Stimulated activated CD8-positive, alpha-beta memory T cell treated with anti-CD3 and anti-CD28 coated beads, Interleukin-4, amount 100 ng/mL, for 4 hours (primary cell): ENCODE measurements around the gene EDA.
"Not testable (repeated sequence)": the region's sequence is repeated elsewhere in the genome, so short reads cannot be mapped to it uniquely, and the experiment has no call there.

ENCODE experiments used
- DNase-seq, 2 donors: peaks; one replicate each; pipeline ENCODE4 v3.0.0-alpha.2; 2020; ENCODE audit warnings: low read depth in 2 of 2, low spot score in 1 of 2

Gene EDA

GRCh38 chrX:69741721-69742120, 125.8 kb downstream of the EDA start:
- no peak for DNase-seq

- no peak for DNase-seq
Measured at GRCh38 chrX:69746051-69746450, 130.1 kb downstream of the EDA start.

DNA sequence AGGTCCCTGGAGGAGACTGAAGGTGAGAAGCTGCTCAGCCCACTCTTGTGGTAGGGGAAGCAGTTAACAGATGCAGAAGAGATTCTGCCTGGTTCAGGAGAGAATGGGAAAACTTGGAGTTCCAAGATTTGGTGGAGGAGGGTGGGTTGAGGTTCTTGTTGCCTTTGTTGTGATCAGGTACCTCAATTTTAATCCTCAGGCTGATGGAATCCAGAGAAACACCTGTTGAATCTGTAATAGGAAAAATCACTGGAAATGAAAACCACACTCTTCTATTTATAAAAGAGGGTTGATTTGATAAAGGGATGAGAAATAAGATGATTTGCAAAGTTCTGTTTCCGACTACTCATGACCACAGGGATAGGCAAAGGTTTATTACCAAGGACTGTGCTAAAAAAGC, 132.1 kb downstream of the EDA start:
- DNase-seq, result no peak

- no peak for DNase-seq
Measured at GRCh38 chrX:69759921-69760625, 144.2 kb downstream of the EDA start.

DNA sequence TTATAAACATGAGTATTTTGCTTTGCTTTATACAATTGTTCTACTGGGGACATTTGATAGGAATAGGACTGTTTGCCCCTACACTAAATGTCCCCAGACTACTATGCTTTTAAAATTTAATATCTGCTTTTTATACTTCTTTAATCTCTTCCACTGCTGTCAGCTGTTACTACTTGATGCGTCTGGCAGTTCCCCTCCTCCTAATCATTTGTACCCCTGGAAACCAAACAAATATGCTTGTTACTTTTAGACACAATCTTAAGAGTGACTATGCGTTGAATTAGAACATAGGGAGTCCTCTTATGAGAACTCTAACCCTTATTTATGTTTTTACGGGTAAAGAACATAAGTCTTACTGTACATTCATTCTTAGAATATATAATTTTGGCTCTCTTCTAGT, 145.7 kb downstream of the EDA start:
- DNase-seq, result no peak

DNA sequence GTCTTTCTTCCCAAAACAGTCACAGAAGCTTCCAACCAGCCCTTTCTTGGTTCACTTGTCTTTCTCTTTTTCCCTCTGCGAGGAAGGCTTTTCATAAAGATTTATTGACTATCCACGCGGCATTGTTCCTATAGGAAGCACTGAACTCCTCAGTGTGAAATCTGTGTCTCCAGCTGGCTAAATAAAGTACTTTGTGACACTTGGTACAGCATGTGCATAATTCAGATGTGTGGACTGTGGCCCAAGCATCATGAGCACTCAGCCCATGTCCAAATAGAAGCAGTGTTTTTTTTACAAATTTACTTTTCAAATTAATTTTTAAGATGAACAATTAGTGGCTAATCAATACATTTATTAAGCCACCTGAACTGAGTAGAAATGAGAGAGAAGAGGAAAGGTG, 146.4 kb downstream of the EDA start:
- no peak for DNase-seq

DNA sequence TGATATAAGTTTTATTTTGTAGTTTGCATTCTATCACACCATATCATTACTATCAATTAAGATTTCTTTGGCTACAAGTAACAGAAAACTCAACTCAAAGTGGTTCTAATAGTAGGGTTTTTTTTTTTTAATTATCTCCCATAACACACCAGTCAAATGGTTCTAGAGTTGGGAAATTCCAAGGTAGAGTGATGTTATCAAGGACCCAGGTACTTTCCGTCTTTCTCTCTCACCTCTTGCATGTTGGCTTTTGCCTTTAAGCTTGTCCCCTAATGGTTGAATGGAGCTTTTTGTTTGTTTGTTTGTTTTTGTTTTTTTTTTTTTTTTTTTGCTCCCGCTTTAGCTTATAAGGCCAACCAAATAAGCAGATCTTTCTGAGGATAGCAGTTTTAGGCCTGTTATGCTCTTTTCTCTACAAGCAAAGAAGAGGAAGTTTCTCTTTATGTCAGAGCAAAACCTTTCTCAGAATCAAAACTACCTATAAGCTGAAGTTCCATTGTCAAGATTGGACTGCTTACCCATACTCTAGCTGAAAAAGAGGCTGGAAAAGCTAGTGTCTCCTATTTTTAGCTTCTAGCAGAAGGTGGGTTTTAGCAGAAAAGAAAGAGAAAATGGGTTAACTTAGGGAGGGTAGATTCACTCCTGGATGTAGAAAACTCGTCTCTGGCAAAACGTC, 177.5 kb downstream of the EDA start:
- DNase-seq, result no peak

GRCh38 chrX:69795702-69796101, 179.8 kb downstream of the EDA start:
- no peak for DNase-seq

GRCh38 chrX:69807400-69807799, 191.5 kb downstream of the EDA start:
- no peak for DNase-seq

GRCh38 chrX:69808375-69808774, 192.5 kb downstream of the EDA start:
- no peak for DNase-seq

DNA sequence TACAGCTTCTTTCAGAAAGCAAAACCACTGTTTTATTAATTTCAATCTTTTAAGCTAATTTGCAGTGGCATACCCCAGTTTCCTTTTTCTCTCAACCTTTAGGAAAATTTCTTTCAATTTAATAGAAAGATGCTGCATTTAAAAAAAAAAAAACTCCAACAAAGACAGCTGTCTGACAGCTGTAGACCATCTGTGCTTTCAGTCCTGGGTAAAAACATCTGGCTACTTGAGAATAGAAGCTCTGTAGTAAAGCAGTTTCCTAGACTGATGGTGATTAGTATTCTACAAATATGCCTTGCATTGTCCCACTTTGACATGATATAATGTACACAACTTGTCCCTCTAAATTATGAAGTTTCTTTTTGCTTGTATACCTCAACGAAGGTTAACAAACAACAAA, 197.8 kb downstream of the EDA start:
- DNase-seq, result no peak

DNA sequence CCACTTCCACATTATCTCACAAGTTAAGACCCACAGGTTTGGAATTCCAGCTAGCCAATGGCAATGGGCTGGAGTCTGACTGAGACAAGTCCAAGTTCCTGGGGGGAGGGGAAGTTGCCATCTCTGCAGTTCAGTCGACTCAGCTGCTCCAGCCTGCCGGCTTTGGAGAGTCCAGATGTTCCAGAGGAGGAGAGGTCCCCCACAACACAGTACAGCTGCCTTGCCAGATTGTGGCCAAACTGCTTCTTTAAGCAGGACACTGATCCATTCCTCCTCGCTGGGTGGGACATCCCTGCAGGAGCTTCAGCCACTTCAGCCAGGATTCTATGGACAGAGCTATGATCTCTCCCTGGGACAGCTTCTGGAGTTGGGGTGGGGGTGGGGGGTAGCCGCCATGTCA, 199.2 kb downstream of the EDA start:
- DNase-seq, result no peak

GRCh38 chrX:69815519-69815918, 199.6 kb downstream of the EDA start:
- DNase-seq, result no peak

DNA sequence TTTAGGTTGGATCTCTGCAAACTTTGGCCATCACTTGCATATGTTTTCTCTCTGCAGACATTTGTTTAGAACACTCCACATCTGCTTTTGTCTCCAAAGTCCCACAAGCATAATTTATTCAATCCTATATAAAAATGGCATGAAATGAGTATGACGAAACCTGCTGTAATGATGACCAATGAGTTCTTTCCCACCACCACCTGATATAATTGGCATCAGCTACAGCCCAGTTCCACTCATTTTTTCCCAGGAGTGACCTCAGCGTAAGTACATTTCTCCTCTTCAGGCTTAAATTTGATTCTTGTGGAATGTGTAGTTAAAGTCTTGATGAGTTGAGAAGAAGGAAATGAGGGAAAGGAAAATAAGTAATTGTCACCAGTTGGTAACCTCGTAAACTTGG, 228.7 kb downstream of the EDA start:
- no peak for DNase-seq

- not testable (repeated sequence) for DNase-seq
Measured at GRCh38 chrX:69859999-69860398, 244.1 kb downstream of the EDA start.

DNA sequence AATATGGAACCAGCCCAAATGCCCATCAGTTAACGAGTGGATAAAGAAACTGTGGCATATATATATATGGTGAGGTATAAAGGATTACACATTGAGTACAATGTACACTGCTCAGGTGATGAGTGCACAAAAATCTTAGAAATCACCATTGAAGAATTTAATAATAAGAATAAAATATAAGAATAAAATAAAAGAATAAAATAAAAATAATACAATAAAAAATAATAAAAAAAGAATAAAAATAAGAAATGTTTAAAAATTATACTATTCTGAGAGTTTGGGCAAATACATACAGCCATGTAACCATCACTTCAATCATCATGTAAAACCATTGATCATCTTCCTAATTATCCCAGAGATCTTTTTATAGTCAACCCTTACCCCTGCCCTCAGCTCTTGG, 260.3 kb downstream of the EDA start:
- no peak for DNase-seq

DNA sequence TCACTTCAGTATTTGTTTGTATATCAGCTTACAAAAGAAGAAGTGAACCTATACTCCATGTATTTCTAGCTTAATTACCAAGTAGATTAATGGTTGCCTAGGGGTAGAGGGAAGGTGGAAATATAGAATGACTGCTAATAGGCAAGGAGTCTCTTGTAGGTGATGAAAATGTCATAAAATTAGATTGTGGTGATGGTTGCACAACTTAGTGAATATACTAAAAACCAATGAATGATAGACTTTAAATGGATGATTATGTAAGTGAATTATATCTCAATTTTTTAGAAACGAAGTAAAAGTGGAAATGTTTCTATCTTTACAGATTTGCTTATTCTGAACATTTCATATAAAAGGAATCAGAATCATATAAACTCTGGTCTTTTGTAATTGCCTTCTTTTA, 268.3 kb downstream of the EDA start:
- DNase-seq, result no peak

GRCh38 chrX:69896046-69896445, 280.1 kb downstream of the EDA start:
- no peak for DNase-seq

DNA sequence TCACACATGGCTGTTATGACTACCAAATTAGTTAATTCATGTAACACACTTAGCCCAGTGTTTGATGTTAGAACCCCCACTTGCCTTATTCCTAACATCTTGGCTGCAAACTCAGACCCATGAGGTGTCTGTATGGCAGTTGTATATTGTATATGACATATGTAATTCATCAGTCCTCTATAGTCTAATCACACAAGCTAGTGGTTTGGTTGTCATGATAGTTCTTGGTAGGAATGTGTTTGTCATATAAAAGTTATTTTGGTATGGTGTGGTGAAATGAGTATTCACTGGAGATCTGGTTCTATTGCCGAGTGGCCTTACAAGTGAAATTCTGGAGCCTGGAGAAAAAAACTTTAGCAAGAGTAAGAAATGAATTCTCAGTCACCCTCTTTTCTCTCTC, 284.6 kb downstream of the EDA start:
- no peak for DNase-seq

DNA sequence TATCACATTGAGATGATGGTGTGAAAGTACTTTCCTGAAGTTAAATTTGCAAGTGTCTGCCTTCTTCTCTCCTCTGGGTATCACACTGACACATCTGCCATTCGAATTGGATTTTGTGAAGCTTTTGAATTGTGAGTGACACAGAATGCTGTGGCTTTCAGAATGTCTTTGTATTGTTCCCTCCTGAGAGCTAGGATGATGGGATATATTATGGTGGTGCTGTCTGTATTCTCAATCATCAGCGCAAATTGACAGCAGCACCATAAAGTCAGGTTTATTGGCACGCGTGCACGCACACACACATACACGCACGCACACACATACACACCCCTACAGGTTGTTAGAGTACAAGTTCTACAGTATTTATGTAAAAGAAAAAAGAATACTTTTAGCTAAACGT, 290.5 kb downstream of the EDA start:
- no peak for DNase-seq

DNA sequence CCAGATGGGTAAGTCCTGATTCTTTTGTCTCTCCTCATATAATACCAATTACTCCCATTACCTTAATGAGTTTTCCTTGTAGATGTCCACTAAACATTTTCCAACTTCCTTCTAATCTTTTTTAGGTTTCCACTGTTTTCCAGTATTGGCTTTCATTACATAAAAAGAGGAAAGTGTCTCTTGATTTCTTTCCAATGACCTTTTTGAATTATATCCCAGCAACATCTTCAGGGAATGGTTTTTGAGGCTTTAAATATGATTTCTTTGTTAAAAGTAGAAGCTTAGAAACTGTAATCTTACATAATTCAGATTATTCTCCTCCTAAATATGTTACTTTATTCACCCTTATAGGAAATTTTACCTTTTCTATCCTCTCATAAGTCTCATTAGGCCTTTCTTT, 298.9 kb downstream of the EDA start:
- no peak for DNase-seq

- no peak for DNase-seq
Measured at GRCh38 chrX:69919749-69920148, 303.8 kb downstream of the EDA start.

- no peak for DNase-seq
Measured at GRCh38 chrX:69932323-69932722, 316.4 kb downstream of the EDA start.
